ENCODE data around the gene CCDC47.

CCDC47 gene

GRCh38 chr17:63696381-63696961 is 76.9 kb downstream of the CCDC47 start:
- DNase-seq: no peak

- no peak for DNase-seq
Measured at GRCh38 chr17:63695889-63696288, 77.5 kb downstream of the CCDC47 start.
